Measurements from ENCODE around the gene SPAG17. TPM values are rescaled to one million over a fixed set of nuclear protein-coding genes. Genes with fewer than 3 reads are reported as not detected.

The SPAG17 gene
- total RNA-seq, 1 donor = 0.09 TPM

DNA sequence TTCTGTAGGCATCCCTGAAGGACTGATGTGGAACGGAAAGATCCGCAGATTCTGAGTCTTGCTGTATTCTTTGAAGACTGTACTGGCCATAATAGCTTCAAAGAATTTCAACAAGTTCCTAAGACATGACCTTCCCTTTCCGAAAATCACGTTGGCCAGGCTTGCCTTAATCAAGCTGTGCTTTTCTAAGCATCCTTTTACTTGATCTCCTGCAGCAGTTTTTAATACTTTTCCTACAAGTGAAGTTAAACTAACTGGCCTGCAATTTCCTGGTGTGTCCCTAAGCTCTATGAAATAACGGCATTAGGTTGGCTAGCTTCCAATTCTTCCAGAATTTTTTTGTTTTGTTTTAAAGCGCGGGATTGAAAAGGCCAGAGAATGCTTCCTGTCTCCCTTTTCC, 40.3 kb downstream of the SPAG17 start:
- TF ChIP-seq, protein P1, sequence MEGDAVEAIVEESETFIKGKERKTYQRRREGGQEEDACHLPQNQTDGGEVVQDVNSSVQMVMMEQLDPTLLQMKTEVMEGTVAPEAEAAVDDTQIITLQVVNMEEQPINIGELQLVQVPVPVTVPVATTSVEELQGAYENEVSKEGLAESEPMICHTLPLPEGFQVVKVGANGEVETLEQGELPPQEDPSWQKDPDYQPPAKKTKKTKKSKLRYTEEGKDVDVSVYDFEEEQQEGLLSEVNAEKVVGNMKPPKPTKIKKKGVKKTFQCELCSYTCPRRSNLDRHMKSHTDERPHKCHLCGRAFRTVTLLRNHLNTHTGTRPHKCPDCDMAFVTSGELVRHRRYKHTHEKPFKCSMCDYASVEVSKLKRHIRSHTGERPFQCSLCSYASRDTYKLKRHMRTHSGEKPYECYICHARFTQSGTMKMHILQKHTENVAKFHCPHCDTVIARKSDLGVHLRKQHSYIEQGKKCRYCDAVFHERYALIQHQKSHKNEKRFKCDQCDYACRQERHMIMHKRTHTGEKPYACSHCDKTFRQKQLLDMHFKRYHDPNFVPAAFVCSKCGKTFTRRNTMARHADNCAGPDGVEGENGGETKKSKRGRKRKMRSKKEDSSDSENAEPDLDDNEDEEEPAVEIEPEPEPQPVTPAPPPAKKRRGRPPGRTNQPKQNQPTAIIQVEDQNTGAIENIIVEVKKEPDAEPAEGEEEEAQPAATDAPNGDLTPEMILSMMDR (IDR thresholded peaks at IDR 0.05; ENCODE audit: insufficient read depth, low read length) = no peak
- H3K4me3 ChIP-seq (ENCODE audit: low read depth, low read length) = no peak overlapping the region
- DNase-seq (ENCODE audit: low read depth) = peak; percentile 16

DNA sequence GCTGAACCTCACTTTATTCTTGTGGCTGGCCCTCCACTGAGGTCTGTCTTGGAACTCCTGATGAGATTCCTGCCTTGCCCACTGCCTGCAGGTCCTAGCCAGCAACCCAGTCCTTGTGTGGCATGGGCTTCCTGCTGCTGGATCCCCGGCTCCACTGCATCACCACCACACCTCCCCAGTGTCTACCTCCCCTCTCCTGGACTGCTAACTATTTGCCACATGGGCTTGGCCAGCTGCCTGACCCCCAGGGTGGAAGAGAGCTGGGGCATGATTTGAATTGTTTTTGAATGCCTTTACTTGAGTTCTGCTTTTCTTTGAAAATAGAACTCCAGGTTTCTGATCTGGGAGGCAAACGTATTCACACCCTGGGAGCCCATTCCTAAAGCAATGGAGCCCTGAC, 41.2 kb downstream of the SPAG17 start:
- TF ChIP-seq, protein P1 (IDR thresholded peaks at IDR 0.05; ENCODE audit: insufficient read depth, low read length) = no peak
- H3K4me3 ChIP-seq (ENCODE audit: low read depth, low read length) = no peak overlapping the region
- no peak for DNase-seq (ENCODE audit: low read depth)

DNA sequence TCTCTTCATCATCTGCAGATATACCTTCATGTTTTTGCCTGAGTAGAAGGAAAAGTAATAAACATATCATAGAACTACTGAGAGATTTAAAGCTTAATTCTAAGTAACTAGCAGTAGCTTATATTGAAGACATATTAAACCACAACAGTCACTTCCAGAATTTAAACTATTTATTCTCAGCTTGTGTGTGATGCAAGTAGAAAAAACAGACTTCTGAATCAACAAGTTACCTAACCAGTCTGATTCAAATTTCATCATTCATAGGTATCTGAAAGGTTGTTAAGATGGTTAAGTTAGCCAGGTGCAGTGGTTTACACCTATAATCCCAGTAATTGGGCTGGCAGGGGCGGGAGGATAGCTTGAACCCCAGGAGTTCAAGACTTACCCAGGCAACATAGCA, 41.9 kb downstream of the SPAG17 start:
- H3K4me3 ChIP-seq (ENCODE audit: low read depth, low read length) = no peak overlapping the region
- DNase-seq (ENCODE audit: low read depth) = no peak
- TF ChIP-seq, protein P1 (IDR thresholded peaks at IDR 0.05; ENCODE audit: insufficient read depth, low read length) = no peak

DNA sequence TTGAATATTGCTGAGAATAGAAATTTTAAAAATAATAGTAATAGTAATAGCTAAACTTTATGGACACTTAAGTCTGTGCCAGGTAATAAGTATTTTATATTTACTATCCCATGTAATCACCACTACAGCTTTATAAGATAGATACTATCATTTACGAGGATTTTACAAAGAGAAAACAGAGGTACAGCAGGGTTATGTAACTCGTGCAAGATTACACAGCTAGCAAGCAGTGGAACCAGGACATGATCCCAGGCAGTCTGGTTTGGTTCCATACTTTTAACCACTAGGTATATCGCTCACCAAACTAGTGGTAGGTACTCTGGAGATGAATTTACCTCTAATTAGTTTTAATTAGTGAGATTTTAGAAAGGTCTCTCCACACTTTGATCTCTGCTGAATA, 42.5 kb downstream of the SPAG17 start:
- DNase-seq (ENCODE audit: low read depth) = no peak
- no peak overlapping the region for H3K4me3 ChIP-seq (ENCODE audit: low read depth, low read length)
- TF ChIP-seq, protein P1 (IDR thresholded peaks at IDR 0.05; ENCODE audit: insufficient read depth, low read length) = no peak

DNA sequence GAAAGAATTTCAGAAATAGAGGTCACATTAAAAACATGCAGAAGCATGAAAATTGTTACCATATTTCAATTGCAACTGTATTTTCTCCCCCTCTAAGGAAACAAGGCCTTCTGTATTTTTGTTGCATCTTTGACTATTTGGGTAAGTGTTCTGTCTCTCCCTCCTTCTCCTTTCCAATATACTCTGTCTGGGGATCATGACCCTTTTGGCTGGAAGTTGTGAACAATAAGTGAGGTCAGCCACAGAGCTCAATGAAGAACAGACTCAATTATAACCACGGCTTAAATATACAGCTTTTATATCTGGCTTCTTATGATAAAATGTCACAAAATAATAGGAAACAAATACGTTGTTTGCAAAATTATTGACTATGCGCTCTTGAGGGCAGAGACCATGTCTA, 47.1 kb downstream of the SPAG17 start:
- no peak overlapping the region for H3K4me3 ChIP-seq (ENCODE audit: low read depth, low read length)
- no peak for DNase-seq (ENCODE audit: low read depth)
- TF ChIP-seq, protein P1 (IDR thresholded peaks at IDR 0.05; ENCODE audit: insufficient read depth, low read length) = no peak

DNA sequence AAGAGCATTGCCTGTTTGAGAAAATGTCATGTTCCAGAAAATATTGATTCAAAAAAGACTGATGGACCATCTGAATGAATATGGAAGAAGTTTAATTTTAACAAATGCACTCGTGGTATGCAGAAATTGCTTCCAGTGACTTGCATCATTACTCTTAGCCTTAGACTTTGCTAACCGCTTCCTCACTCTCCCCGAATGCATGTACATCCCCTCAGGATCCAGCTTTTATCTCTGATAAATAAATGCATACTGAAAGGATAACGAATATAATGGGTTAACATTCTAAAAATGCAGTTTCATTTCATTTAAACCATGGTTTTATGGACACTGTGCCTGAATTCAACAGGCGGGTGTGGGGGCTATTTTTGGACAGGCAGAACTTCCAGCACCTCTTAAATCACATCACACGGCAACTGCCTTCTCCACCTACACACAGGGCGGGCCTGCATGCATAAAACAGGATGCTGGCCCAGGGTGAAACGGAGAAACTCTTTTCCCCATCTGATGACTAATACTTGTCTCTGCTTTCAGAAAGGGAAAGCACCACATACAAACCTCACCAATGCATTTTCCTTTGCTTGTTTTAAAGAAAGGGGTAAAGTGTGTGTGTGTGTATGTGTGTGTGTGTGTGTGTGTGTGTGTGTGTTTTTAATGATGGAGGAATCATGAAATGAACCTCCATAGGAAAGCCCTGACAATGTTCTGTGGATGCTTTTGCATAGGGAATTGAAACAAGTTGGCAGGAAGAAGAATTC, 48.7 kb downstream of the SPAG17 start:
- DNase-seq (ENCODE audit: low read depth) = peak; percentile 81
- peak overlapping the region; percentile 36 for H3K4me3 ChIP-seq (ENCODE audit: low read depth, low read length)

More for the DNA sequence above, 48.7 kb downstream of the SPAG17 start:
- TF ChIP-seq, protein P1 (IDR thresholded peaks at IDR 0.05; ENCODE audit: insufficient read depth, low read length) = no peak
